Coronary artery (tissue), 2 donors: ENCODE data around the gene GANAB.
A peak's percentile ranks its signal among the peaks of the same experiment; 100 is the strongest.
"Not testable (repeated sequence)": the region's sequence is repeated elsewhere in the genome, so short reads cannot be mapped to it uniquely, and the experiment has no call there.

ENCODE experiments used
- DNase-seq: peaks from one replicate; pipeline ENCODE4 v3.0.0-alpha.2; 2017; ENCODE audit warnings: low spot score
- H3K27ac ChIP-seq, 2 donors: fragments of 200-600 bp; sonication (generic); one replicate each; pipeline ENCODE4 v1.5.1; 2016 to 2019
- H3K4me3 ChIP-seq: fragments of 200-600 bp; sonication (generic); 2 replicates; pipeline ENCODE4 v1.5.1; 2016; ENCODE audit warnings: mild to moderate bottlenecking, moderate library complexity
- TF ChIP-seq, protein P1 (sequence below): fragments of 200-600 bp; sonication (generic); IDR thresholded peaks from one replicate; pipeline ENCODE4 v1.5.1; 2019; ENCODE audit warnings: antibody characterized with exemption

The GANAB gene

GRCh38 chr11:62595124-62595523, 51.3 kb downstream of the GANAB start:
- no peak overlapping the region for H3K27ac ChIP-seq
- TF ChIP-seq, protein P1, sequence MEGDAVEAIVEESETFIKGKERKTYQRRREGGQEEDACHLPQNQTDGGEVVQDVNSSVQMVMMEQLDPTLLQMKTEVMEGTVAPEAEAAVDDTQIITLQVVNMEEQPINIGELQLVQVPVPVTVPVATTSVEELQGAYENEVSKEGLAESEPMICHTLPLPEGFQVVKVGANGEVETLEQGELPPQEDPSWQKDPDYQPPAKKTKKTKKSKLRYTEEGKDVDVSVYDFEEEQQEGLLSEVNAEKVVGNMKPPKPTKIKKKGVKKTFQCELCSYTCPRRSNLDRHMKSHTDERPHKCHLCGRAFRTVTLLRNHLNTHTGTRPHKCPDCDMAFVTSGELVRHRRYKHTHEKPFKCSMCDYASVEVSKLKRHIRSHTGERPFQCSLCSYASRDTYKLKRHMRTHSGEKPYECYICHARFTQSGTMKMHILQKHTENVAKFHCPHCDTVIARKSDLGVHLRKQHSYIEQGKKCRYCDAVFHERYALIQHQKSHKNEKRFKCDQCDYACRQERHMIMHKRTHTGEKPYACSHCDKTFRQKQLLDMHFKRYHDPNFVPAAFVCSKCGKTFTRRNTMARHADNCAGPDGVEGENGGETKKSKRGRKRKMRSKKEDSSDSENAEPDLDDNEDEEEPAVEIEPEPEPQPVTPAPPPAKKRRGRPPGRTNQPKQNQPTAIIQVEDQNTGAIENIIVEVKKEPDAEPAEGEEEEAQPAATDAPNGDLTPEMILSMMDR, result no peak
- DNase-seq, result no peak
- H3K4me3 ChIP-seq, result no peak overlapping the region

DNA sequence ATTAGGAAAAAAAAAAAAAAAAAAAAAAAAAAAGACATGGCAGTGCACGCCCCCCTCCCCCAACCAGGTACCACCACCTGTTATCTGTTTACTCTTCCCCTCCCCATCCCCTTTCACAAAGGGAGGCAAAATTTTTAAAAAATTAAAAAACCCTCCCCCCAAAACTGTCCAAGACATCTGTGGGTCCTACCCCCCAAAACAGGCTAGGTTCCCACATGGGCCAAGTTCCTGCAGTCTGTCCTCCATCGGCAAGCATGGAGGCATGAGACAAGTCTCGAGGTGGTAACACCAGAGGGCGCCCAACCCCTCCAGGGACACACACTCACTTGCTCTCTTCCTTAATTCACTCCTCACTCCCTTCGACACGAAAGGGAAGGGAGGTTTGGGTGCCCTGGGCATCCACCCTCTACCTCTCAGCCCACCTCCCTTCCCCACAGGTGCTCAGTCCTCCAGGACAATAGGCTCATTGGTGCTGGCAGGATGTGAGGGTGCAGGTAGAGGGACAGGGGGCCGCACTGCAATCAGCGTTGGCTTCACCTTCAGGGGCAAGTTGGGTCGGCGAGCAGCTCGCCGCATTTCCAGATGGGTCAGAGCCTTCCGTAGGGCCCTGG, 52.9 kb downstream of the GANAB start:
- DNase-seq, result no peak
- Histone ChIP-seq H3K27ac (peak overlapping the region in 1 of 2 donors; percentile 17), H3K4me3 (no peak overlapping the region)
- TF ChIP-seq, protein P1, result no peak

GRCh38 chr11:62592989-62593421, 53.4 kb downstream of the GANAB start:
- peak overlapping the region; percentile 90 to 97 for H3K27ac ChIP-seq
- TF ChIP-seq, protein P1, result no peak
- H3K4me3 ChIP-seq, result no peak overlapping the region
- DNase-seq, result no peak

- Histone ChIP-seq H3K4me3 (peak overlapping the region; percentile 77), H3K27ac (peak overlapping the region; percentile 90 to 97)
- TF ChIP-seq, protein P1, result no peak
- peak; percentile 57 for DNase-seq
These were observed 54.1 kb downstream of the GANAB start for GRCh38 chr11:62592146-62592815.

- H3K4me3 ChIP-seq, result peak within 1 kb of the TSS; percentile 77
- H3K27ac ChIP-seq, result peak within 1 kb of the TSS; percentile 90 to 97
- DNase-seq, result peak; percentile 98
- TF ChIP-seq, protein P1, result no peak
These were observed 54.8 kb downstream of the GANAB start, which contains the start of gene TUT1 for GRCh38 chr11:62591448-62592145. Gene TUT1 (minus strand): TSS chr11:62591523. CDS start chr11:62591485, 38 bp downstream.

- no peak for DNase-seq
- TF ChIP-seq, protein P1, result no peak
- no peak overlapping the region for H3K4me3 ChIP-seq
- no peak overlapping the region for H3K27ac ChIP-seq
These were observed 57.3 kb downstream of the GANAB start for GRCh38 chr11:62588966-62589637.

DNA sequence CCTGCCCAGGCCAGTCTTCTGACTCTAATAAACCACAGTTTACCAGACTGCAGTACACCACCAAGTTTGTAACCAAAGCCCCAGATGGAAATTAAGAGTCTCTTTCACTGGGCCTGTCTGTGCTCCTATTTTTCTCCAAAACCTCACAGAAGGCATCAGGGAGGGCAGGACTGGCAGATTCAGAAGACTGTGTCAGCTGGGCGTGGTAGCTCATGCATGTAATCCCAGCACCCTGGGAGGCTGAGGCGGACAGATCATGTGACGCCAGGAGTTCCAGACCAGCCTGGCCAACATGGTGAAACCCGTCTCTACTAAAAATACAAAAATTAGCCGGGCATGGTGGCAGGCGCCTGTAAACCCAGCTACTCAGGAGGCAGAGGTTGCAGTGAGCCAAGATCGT, 61.1 kb downstream of the GANAB start:
- H3K4me3 ChIP-seq, H3K27ac ChIP-seq, DNase-seq: not testable (repeated sequence)

DNA sequence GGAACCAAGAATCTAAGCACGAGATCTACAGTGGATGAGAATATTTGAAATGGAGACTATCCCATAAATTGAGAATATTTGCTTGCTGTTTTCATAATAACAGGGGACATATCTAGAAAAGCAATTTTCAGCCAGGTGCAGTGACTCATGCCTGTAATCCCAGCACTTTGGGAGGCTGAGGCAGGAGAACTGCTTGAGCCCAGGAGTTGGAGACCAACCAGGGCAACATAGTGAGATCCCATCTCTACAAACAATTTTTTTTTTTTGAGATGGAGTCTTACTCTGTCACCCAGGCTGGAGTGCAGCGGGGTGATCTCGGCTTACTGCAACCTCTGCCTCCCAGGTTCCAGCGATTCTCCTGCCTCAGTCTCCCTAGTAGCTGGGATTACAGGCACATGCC, 64.7 kb downstream of the GANAB start:
- not testable (repeated sequence) for DNase-seq, H3K4me3 ChIP-seq, H3K27ac ChIP-seq
